ENCODE data around the gene MINDY4B.

The MINDY4B gene

DNA sequence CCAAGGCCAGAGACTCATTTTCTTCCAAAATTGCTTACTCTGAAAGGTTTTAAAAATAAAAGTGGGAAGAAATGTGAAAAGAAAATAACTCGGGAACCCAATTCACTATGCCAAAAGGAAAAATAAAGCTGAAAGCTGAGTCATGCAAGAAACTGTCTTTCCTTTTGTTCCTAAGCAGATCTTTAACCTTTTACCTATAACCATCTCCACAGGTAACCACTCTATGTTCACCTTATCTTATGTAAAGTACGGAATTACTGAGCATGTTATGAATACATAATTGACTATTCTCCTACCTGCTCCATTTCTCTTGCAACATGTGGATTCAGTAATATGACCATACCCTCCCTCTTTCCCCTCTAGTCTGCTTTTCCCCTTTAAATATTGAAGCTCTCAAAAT lies 62.0 kb downstream of the MINDY4B start:
- DNase-seq = no peak

DNA sequence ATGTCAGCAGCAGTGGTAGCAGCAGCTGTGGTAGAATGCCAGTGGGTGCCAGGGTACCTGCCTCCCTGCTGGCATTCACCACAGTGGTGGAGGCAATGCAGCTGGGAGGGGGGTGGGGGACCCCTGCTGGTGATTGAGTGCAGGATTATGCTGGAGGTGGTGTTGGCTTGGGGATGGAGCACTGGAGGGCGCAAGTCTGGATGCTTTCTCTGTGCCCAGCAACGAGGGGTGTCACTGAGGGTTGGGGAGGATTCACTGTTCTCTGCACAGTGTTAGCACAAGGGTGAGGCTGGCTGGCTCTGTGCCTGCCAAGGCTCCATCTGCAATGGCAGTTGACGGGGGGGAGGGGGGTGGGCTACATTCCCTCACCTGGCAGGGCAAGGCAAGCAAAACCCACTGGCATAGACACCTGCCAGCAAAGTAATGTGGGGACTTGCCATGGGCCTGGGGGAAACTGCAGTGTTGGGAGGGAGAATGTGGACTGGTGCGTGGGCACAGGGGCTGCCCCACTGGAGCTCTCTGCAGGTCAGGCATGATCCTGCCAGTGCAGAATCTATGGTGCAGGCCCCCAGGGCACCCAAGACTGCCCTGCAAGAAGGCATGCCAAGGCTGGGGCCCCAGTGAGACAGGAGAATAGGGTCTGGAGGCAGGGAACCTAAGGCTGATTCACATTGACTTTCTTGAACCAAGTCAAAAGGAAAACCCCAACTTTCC lies 64.3 kb downstream of the MINDY4B start:
- DNase-seq = no peak

DNA sequence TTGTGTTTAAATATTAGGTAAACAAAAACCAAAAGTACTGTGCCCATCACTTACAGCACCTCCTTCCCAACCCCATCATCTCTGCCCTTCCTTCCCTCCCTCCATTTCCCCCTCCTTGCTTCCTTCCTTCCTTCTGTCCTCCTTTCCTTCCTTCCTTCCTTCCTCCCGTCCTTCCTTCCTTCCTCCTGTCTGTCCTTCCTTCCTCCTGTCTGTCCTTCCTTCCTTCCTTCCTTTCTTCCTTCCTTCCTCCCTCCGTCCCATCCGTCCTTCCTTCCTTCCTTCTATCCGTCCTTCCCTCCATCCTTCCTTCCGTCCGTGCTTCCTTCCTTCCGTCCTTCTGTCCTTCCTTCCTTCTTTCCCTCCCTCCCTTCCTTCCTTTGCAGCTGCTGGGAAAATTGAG lies 74.5 kb downstream of the MINDY4B start:
- DNase-seq = no peak

DNA sequence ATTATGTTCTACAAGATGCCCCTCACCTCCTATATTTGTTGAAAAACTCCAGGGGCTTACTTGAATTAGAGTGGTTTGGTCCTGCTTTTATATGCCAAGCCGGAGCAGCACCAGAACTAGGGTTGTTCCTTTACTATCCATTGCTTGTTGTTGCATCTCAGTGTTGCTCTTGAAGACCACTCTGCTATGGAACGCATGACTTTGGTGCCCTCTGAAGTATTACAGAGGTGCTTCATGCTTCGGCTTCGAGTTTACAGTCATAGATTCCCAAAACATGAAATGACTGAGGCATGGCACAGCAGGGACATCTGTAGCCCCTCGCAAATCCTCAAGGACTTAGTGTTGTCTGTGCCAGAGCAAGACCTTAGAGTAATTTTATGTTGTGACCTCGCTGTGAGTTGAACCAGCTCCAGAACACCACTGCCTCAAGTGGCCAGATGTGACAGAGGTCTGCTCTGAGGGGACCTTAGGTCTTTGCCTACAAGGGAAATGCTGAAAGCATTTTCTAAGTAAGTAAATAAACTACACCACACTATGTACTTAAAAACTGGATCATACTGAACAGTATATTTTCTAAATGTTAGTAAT lies 75.1 kb downstream of the MINDY4B start:
- no peak for DNase-seq

DNA sequence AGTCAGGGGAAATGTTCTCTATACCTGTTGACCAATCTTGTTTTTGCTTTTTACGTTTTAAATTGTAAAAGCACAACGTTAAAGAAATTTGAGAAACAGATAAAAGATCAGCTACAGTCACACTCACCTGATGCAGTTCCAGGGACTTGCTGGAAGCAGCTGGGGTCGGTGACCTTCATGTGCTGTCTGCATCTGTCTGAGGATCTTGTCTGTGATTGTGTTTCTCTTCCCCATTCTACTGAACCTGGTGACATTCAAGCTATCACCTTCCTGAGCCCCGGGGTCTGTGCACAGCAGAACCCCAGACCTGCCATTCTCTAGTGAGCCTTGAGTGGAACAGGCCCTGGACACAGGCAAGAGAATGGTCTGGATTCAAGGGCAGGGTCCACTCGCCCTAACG lies 75.8 kb downstream of the MINDY4B start:
- DNase-seq = no peak

DNA sequence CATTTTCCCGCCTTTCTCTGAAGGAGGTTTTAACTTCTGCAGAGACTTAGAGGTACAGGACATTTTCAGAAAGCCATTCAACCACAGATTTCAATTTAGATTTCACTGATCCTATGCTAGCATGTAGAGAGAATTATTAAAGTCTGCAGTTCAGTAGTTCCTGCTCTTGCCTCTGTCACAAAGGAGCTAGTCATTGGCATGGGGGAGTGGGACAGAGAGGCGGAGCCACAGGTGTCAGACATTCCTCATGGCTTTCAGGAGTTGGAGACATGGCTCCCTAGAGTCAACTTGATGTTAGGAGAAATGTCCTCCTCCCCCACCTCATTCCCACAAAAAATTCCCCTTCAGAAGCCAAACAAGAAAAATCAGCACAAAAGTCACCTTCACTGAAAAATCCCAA lies 76.2 kb downstream of the MINDY4B start:
- no peak for DNase-seq

DNA sequence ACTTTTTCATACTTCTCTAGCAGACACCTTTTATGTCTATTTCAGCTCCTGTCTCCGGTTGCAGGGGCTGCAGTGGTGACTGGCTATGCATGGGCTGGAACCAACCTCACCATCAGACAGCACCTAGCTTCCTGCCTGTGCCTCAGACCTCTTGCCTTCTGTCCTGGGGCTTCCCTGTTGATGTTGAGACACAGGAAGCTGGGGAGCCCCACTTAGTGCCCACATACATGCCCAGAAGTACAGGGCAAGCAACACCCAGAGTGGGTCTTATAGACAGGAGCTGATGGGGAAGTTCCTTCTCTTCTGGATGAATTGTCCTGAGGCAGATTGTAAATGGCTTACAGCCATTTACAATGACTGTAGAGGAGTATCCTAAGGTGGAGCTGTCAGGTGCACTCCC lies 77.0 kb downstream of the MINDY4B start:
- no peak for DNase-seq

DNA sequence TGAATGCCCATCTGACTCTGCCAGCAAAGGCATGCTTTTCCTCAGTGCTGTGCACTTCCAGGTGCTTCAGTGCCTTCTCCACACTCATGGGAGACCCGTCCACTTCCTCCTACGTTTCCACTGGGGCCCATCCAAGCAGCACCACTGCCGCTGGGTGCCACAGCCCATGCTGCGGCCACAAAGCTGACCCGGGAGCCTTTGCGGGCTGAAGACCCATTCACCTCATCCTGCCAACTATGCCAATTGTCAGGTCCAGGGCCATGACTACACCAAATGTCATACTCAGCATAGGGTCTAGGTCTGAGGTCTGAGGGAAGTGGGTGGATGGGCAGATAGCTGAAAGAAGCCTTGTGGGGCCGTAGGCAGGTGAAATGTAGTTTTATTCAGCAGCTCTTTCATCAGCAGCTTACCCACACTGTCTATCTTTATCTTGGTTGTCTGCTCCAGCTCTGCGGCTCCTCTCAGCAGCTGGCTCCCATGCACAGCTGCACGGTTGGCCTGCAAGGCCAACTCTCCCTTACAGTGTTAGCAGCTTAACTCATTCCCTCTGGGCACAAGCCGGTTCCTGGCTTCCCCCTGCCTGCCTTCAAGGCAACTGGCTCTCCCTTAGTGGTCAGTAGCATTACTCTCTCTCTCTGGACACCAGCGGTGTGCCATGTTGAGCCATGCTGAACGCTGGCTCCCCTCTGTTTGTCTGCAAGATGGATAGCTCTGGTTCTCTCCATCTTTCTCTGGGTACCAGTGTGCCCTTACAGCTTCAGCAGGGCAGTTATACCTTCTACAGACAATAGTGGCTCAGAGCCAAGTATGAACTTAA lies 78.6 kb downstream of the MINDY4B start:
- DNase-seq = no peak

DNA sequence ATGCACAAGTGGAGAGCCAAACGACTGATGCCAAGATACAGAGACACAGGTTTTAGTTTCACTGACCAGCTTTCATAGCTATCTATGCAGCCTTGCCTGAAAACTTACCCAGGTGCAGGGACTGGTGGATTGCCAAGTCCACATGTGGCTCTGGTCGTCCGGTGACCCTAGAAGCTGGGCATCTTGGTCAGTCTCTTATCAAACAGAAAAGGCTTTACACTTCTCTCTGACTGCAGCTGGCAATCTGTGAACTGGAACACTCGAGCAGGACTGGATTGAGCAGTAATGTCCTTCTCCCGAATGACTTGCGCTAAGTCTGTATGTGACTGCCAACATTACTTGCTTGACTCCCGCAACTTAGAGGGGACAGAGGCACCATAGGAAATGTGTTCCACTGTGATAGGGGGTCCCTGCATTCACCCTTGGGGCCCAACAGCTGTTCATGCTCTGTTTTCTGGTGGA lies 79.3 kb downstream of the MINDY4B start:
- no peak for DNase-seq

DNA sequence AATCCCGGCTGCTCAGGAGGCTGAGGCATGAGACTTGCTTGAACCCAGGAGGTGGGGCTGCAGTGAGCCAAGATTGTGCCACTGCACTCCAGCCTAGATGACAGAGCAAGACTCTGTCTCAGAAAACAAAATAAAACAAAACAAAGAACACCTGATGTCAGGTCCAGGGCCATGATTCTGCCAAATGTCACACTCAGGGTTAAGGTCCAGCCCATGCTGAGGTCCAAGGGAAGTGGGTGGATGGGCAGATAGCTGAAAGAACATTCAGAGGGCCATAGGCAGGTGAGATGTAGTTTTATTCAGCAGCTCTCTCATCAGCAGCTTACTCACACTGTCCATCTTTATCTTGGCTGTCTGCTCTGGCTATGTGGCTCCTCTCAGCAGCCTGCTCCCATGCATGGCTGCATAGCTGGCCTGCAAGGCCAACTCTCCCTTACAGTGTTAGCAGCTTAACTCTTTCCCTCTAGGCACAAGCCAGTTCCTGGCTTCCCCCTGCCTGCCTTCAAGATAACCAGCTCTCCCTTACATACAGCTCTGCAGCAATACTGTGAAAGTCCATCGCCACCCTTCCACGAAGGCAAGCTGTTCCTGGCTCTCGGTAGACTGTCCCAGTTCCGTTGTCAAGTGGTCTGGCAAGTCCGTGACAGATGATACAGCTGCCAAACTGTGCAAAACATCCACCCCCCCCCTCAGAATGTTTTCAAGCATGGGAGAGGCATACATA lies 79.9 kb downstream of the MINDY4B start:
- no peak for DNase-seq

DNA sequence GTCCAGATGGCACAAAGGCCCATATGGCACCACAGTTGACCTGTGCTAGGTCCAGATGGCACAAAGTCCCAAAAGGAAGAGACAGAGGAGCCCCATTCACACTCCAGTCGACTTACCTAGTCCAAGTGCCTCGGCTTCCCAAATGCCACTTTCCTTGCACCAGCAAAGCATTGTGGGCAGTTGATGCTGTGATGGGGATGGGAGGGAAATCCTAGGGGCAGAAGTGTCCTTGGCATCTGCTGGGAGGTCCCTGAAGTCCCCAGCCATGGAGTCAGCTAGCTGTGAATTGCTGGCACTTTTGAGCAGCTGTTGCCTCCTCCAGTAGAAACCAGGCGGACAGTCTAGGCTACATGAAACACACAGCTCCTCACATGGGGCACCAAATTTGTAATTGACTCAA lies 82.0 kb downstream of the MINDY4B start:
- DNase-seq = no peak

DNA sequence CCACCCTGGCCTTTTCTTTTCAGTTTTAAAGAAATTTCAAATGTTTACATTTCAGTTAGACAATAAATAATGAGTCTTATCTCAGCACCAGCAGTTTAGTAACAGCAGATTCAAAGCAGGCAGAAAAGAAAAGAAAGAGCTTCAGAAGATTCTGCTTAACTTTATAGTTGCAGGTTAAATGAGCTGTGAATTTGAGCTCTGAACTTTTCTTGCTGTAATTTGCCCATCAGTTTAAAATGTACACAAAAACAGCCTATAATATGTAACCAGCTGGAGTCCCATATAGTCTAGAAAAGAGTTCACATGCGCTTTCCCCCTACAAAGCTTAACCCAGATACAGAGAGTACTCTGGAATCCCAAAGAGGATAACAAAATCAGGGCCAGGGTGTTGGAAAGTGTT lies 82.6 kb downstream of the MINDY4B start:
- no peak for DNase-seq

Measured in NCI-H774 (cell line).